ENCODE measurements around the gene TOMM40L.

TOMM40L gene

GRCh38 chr1:161199506-161200139 lies 26.2 kb upstream of the TOMM40L start:
- peaks cover 27% of the 10 kb centered on the region for H3K4me1 ChIP-seq (ENCODE audit: insufficient read depth, low read length, severe bottlenecking)
- H2AFZ ChIP-seq (ENCODE audit: low read length), result no peak overlapping the region
- H3K4me2 ChIP-seq (ENCODE audit: low read length), result no peak overlapping the region

GRCh38 chr1:161200421-161200991 lies 25.4 kb upstream of the TOMM40L start:
- H3K79me2 ChIP-seq (ENCODE audit: insufficient read depth, low read length), result no peaks in the 10 kb centered on the region
- peaks cover 17% of the 10 kb centered on the region for H3K36me3 ChIP-seq (ENCODE audit: insufficient read depth, low read length)
- no peak overlapping the region for H3K9ac ChIP-seq (ENCODE audit: low read length)
- peaks cover 21% of the 10 kb centered on the region for H3K4me1 ChIP-seq (ENCODE audit: insufficient read depth, low read length, severe bottlenecking)
- H3K27me3 ChIP-seq (ENCODE audit: insufficient read depth, low read length), result no peaks in the 10 kb centered on the region
- TF ChIP-seq CTCF (IDR thresholded peaks at IDR 0.05; ENCODE audit: low read length) (no peak), EZH2 (IDR thresholded peaks at IDR 0.05; ENCODE audit: borderline replicate concordance, low read length) (no peak)
- H3K9me2 ChIP-seq (ENCODE audit: low read depth, low read length), result no peaks in the 10 kb centered on the region
- H4K20me1 ChIP-seq (ENCODE audit: insufficient read depth, low read length), result no peaks in the 10 kb centered on the region
- no peak overlapping the region for H3K4me2 ChIP-seq (ENCODE audit: low read length)
- no peak overlapping the region for H3K4me3 ChIP-seq (ENCODE audit: low read depth, low read length, poor library complexity, severe bottlenecking)
- no peaks in the 10 kb centered on the region for H3K9me3 ChIP-seq (ENCODE audit: low read length)
- H3K27ac ChIP-seq (ENCODE audit: low read depth, low read length, poor library complexity, severe bottlenecking), result no peak overlapping the region
- no peaks in the 10 kb centered on the region for H3F3A ChIP-seq (ENCODE audit: insufficient read depth, low read length)
- H2AFZ ChIP-seq (ENCODE audit: low read length), result no peak overlapping the region

More at GRCh38 chr1:161199506-161200139, 26.2 kb upstream of the TOMM40L start:
- Histone ChIP-seq H3K9ac (ENCODE audit: low read length) (no peak overlapping the region), H3K27me3 (ENCODE audit: insufficient read depth, low read length) (no peaks in the 10 kb centered on the region), H3K9me2 (ENCODE audit: low read depth, low read length) (no peaks in the 10 kb centered on the region), H3K4me3 (ENCODE audit: low read depth, low read length, poor library complexity, severe bottlenecking) (no peak overlapping the region), H3K79me2 (ENCODE audit: insufficient read depth, low read length) (no peaks in the 10 kb centered on the region), H3K27ac (ENCODE audit: low read depth, low read length, poor library complexity, severe bottlenecking) (no peak overlapping the region), H3K36me3 (ENCODE audit: insufficient read depth, low read length) (peaks cover 13% of the 10 kb centered on the region), H3F3A (ENCODE audit: insufficient read depth, low read length) (no peaks in the 10 kb centered on the region), H4K20me1 (ENCODE audit: insufficient read depth, low read length) (no peaks in the 10 kb centered on the region), H3K9me3 (ENCODE audit: low read length) (no peaks in the 10 kb centered on the region)
- TF ChIP-seq CTCF (IDR thresholded peaks at IDR 0.05; ENCODE audit: low read length), result no peak
- TF ChIP-seq EZH2 (IDR thresholded peaks at IDR 0.05; ENCODE audit: borderline replicate concordance, low read length), result no peak

GRCh38 chr1:161200992-161201835 lies 24.6 kb upstream of the TOMM40L start:
- peak overlapping the region; percentile 63 for H3K27ac ChIP-seq (ENCODE audit: low read depth, low read length, poor library complexity, severe bottlenecking)
- H3K4me3 ChIP-seq (ENCODE audit: low read depth, low read length, poor library complexity, severe bottlenecking), result peak overlapping the region; percentile 84

More at GRCh38 chr1:161200992-161201835, 24.6 kb upstream of the TOMM40L start:
- Histone ChIP-seq H3K9me2 (ENCODE audit: low read depth, low read length) (no peaks in the 10 kb centered on the region), H2AFZ (ENCODE audit: low read length) (peak overlapping the region; percentile 27), H3K36me3 (ENCODE audit: insufficient read depth, low read length) (peaks cover 22% of the 10 kb centered on the region), H3K4me1 (ENCODE audit: insufficient read depth, low read length, severe bottlenecking) (peaks cover 21% of the 10 kb centered on the region), H3F3A (ENCODE audit: insufficient read depth, low read length) (no peaks in the 10 kb centered on the region), H3K9ac (ENCODE audit: low read length) (peak overlapping the region; percentile 91), H3K9me3 (ENCODE audit: low read length) (no peaks in the 10 kb centered on the region), H3K4me2 (ENCODE audit: low read length) (peak overlapping the region; percentile 77), H3K27me3 (ENCODE audit: insufficient read depth, low read length) (no peaks in the 10 kb centered on the region), H4K20me1 (ENCODE audit: insufficient read depth, low read length) (no peaks in the 10 kb centered on the region), H3K79me2 (ENCODE audit: insufficient read depth, low read length) (no peaks in the 10 kb centered on the region)
- TF ChIP-seq EZH2 (IDR thresholded peaks at IDR 0.05; ENCODE audit: borderline replicate concordance, low read length) (no peak), CTCF (IDR thresholded peaks at IDR 0.05; ENCODE audit: low read length) (no peak)
